Measurements from ENCODE around the gene EXOC3. TPM values are rescaled to one million over a fixed set of nuclear protein-coding genes. Genes with fewer than 3 reads are reported as not detected.

Gene EXOC3
- total and polyA plus RNA-seq, 2 of the 8 experiments (the other 6 are each of a cell fraction or from before 2014, with no cell fraction given) = 14.4 to 30.0 TPM

DNA sequence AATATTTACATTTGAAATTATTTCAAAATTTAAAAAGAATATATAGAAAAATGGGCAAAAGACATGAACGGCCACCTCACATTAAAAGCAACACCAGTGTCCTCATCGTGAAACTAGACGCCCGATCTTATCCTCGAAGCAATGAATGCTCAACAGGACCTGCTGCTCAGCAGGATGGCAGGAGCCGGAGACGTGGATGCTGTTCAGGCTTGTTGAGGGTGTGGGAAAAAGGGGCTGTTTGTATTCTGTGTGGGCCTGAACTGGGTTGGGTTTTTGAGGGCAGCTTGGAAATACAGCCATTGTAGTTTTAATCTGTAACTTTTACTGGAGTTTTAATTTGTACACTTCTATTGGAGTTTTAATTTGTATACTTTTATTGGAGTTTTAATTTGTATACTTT is 20.3 kb downstream of the EXOC3 start:
- ChIA-PET POLR2A (ENCODE audit: partially characterized antibody) (no interaction called here), CTCF (ENCODE audit: partially characterized antibody) (interaction anchor here (4.0 kb wide), 1 partner anchor 17 kb away, joined by 14 read pairs; no protein-coding TSS in a partner anchor)
- no peak overlapping the region for H2BK12ac ChIP-seq (ENCODE audit: low read depth, low read length)
- no peak overlapping the region for H2BK120ac ChIP-seq (replicated peaks; ENCODE audit: low read depth, low read length)
- no peaks in the 10 kb centered on the region for H3K79me1 ChIP-seq (ENCODE audit: low read depth, low read length)
- no peak overlapping the region for H3K14ac ChIP-seq (ENCODE audit: insufficient read length)
- no peak overlapping the region for H2BK20ac ChIP-seq (ENCODE audit: low read length)
- no peak overlapping the region for H2AFZ ChIP-seq (ENCODE audit: low read length)
- no peak overlapping the region for H2BK15ac ChIP-seq (ENCODE audit: low read length)
- H2BK5ac ChIP-seq (ENCODE audit: low read depth, low read length) = no peak overlapping the region
- H3K4me1 ChIP-seq (replicated peaks in 1 of 4; ENCODE audit: control insufficient read depth in 3 of 4, insufficient read depth in 4 of 4, low read length in 3 of 4) = no peaks in the 10 kb centered on the region
- H3K4ac ChIP-seq (replicated peaks; ENCODE audit: insufficient read length, low read depth, low read length) = no peak overlapping the region
- H2AK5ac ChIP-seq (ENCODE audit: low read depth, low read length) = no peak overlapping the region
- H4K8ac ChIP-seq (ENCODE audit: extremely low read depth, insufficient read depth, low read length) = no peak overlapping the region
- no peaks in the 10 kb centered on the region for H3K79me2 ChIP-seq (ENCODE audit: control insufficient read depth in 1 of 2, insufficient read depth in 2 of 2, low read length in 2 of 2)
- H3K56ac ChIP-seq (replicated peaks; ENCODE audit: insufficient read length, low read depth, low read length) = no peak overlapping the region
- H3K9ac ChIP-seq (replicated peaks in 1 of 4; ENCODE audit: extremely low read depth in 1 of 4, low read depth in 3 of 4, low read length in 3 of 4) = no peak overlapping the region
- peaks cover 0 to 11% (median 3%) of the 10 kb centered on the region in 4 experiments; a peak in 4 of 8 replicates for H3K36me3 ChIP-seq (ENCODE audit: control insufficient read depth in 2 of 4, insufficient read depth in 4 of 4, low read length in 3 of 4)
- H3K4me3 ChIP-seq (ENCODE audit: extremely low read depth in 1 of 4, insufficient read depth in 2 of 4, low read depth in 3 of 4, low read length in 4 of 4) = no peak overlapping the region
- H3K9me3 ChIP-seq (ENCODE audit: insufficient read depth in 2 of 2, low read depth in 1 of 2, low read length in 1 of 2) = no peaks in the 10 kb centered on the region
- no peaks in the 10 kb centered on the region for H3K23me2 ChIP-seq (ENCODE audit: low read depth, low read length)
- H3K4me2 ChIP-seq (ENCODE audit: insufficient read depth in 1 of 2, low read depth in 2 of 2, low read length in 2 of 2) = no peak overlapping the region
- no peak overlapping the region for H4K91ac ChIP-seq (replicated peaks; ENCODE audit: insufficient read length, low read length)
- H4K20me1 ChIP-seq (replicated peaks in 1 of 2; ENCODE audit: control insufficient read depth in 1 of 2, insufficient read depth in 2 of 2, low read length in 2 of 2) = peaks cover 2 to 3% of the 10 kb centered on the region in 2 experiments
- FAIRE-seq (no peak), DNase-seq (ENCODE audit: low read depth in 1 of 2, low spot score in 2 of 2) (no peak)
- H4K5ac ChIP-seq (ENCODE audit: insufficient read length, low read depth, low read length) = no peak overlapping the region
- H3K27me3 ChIP-seq (replicated peaks in 1 of 4; ENCODE audit: control insufficient read depth in 3 of 4, extremely low read depth in 1 of 4, insufficient read depth in 3 of 4, low read length in 3 of 4) = no peaks in the 10 kb centered on the region
- H3K23ac ChIP-seq (ENCODE audit: insufficient read length) = no peak overlapping the region
- H3K18ac ChIP-seq (ENCODE audit: extremely low read depth, low read length) = no peak overlapping the region
- no peak overlapping the region for H3K27ac ChIP-seq (ENCODE audit: low read depth, low read length)
- 76% methylated on average over 7 of the region's 7 CpGs; no CpG with 5 or more reads in 1 of the 2 experiments for WGBS, 2 experiments (ENCODE audit: extremely low coverage in 1 of 2, insufficient coverage in 1 of 2, insufficient read length in 1 of 2, insufficient replicate concordance in 2 of 2, low coverage in 1 of 2, low lambda C conversion rate in 2 of 2, missing lambda C conversion rate in 1 of 2)
- TF ChIP-seq, protein P1, sequence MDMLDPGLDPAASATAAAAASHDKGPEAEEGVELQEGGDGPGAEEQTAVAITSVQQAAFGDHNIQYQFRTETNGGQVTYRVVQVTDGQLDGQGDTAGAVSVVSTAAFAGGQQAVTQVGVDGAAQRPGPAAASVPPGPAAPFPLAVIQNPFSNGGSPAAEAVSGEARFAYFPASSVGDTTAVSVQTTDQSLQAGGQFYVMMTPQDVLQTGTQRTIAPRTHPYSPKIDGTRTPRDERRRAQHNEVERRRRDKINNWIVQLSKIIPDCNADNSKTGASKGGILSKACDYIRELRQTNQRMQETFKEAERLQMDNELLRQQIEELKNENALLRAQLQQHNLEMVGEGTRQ (IDR thresholded peaks at IDR 0.05; ENCODE audit: low read length) = no peak
- TF ChIP-seq GABPA (IDR thresholded peaks at IDR 0.05; ENCODE audit: borderline replicate concordance, insufficient read depth, low read length) = no peak
- no peak for TF ChIP-seq CHD2 (IDR thresholded peaks at IDR 0.05; ENCODE audit: low read length)
- no peak for TF ChIP-seq RNF2 (IDR thresholded peaks at IDR 0.05; ENCODE audit: borderline replicate concordance, low read depth, low read length, missing control alignments, poor library complexity, severe bottlenecking)
- no peak for TF ChIP-seq CHD1 (IDR thresholded peaks at IDR 0.05; ENCODE audit: low read depth, low read length)
